Globus pallidus (tissue), 1 donor: Measurements from ENCODE around the gene COMMD2.

Source experiments
- DNase-seq: peaks from one replicate; pipeline ENCODE4 v3.0.0-alpha.2; 2015; ENCODE audit warnings: low spot score

Gene COMMD2

DNA sequence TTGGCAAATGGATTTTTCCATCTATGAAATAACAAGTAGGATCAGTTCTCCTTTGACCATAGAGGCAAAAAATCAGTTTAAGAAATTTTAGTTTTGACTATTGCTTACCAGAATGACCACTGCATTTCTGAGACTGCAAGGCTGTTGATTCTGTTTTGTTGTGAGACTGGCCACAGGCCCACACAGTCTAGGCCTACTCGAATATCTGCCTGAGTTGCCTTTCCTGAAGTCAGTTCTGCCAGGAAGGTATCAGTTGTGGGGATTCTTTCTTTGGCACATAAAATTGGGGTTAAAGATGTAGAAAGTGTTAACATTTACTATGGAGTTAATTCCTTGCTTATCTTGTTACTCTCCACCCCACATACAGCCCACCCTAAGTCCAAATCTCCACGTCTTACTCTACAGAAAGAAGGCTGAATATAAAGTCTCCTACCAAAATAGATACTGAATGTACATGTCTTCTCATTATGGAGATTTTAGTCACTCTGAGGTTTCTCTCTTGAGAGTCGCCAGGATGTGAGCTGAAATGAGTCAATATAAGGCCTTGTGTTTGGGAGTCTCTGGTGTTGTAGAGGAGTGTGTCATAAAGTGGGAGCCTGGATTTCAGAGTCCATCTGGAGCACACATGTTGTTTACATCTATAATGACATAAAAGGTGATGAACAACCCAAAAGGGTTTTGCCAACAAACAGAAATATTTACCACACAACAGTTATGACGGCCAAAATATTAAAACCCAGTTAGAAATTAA is 49.4 kb downstream of the COMMD2 start:
- DNase-seq: no peak

- DNase-seq: no peak
These were observed 50.3 kb downstream of the COMMD2 start for GRCh38 chr3:149701977-149702350.

GRCh38 chr3:149701206-149701976 is 50.9 kb downstream of the COMMD2 start:
- DNase-seq: no peak
